Stimulated activated naive CD8-positive, alpha-beta T cell treated with anti-CD3 and anti-CD28 coated beads, Interleukin-15, amount 100 ng/mL, for 72 hours (primary cell): ENCODE measurements around the gene TCFL5.
A peak's percentile ranks its signal among the peaks of the same experiment; 100 is the strongest.

ENCODE experiments used
- ATAC-seq: fragments of 150-1000 bp; cut with Tn5 transposase; 2 replicates; pipeline ENCODE4 v1.10.0; 2021; ENCODE audit warnings: mild to moderate bottlenecking, moderate library complexity
- DNase-seq, 2 donors: peaks; one replicate each; pipeline ENCODE4 v3.0.0; 2021 to 2022
- H3K27ac Mint-ChIP-seq, 2 donors: one replicate each; pipeline ENCODE4 v1.8.0; 2022; ENCODE audit warnings: mild to moderate bottlenecking in 2 of 2, mixed read lengths in 2 of 2, moderate library complexity in 2 of 2
- H3K27me3 Mint-ChIP-seq: one replicate; pipeline ENCODE4 v1.8.0; 2022; ENCODE audit warnings: mixed read lengths
- H3K4me1 Mint-ChIP-seq: one replicate; pipeline ENCODE4 v1.8.0; 2022; ENCODE audit warnings: mild to moderate bottlenecking, mixed read lengths
- H3K4me3 Mint-ChIP-seq, 2 donors: one replicate each; pipeline ENCODE4 v1.8.0; 2022; ENCODE audit warnings: mild to moderate bottlenecking in 2 of 2, mixed read lengths in 2 of 2, moderate library complexity in 1 of 2
- H3K9me3 Mint-ChIP-seq, 2 donors: one replicate each; pipeline ENCODE4 v1.8.0; 2022; ENCODE audit warnings: mixed read lengths in 2 of 2

The TCFL5 gene

GRCh38 chr20:62801284-62802010 lies 60.2 kb downstream of the TCFL5 start:
- H3K27me3 Mint-ChIP-seq = no peaks in the 10 kb centered on the region
- ATAC-seq = no peak
- no peak overlapping the region for H3K27ac Mint-ChIP-seq
- no peak for DNase-seq
- H3K9me3 Mint-ChIP-seq = no peaks in the 10 kb centered on the region
- peaks cover 49% of the 10 kb centered on the region for H3K4me1 Mint-ChIP-seq
- H3K4me3 Mint-ChIP-seq = no peak overlapping the region

GRCh38 chr20:62800314-62801259 lies 61.0 kb downstream of the TCFL5 start:
- H3K4me3 Mint-ChIP-seq = no peak overlapping the region
- no peaks in the 10 kb centered on the region for H3K9me3 Mint-ChIP-seq
- no peak overlapping the region for H3K27ac Mint-ChIP-seq
- no peak for ATAC-seq
- H3K27me3 Mint-ChIP-seq = no peaks in the 10 kb centered on the region
- H3K4me1 Mint-ChIP-seq = peaks cover 45% of the 10 kb centered on the region
- DNase-seq = no peak

- no peak overlapping the region for H3K27ac Mint-ChIP-seq
- DNase-seq (no peak), ATAC-seq (no peak)
- no peak overlapping the region for H3K4me3 Mint-ChIP-seq
- no peaks in the 10 kb centered on the region for H3K27me3 Mint-ChIP-seq
- H3K4me1 Mint-ChIP-seq = peaks cover 45% of the 10 kb centered on the region
- H3K9me3 Mint-ChIP-seq = no peaks in the 10 kb centered on the region
Observed at GRCh38 chr20:62799873-62800272, 61.7 kb downstream of the TCFL5 start.

- Mint-ChIP-seq H3K4me3 (no peak overlapping the region), H3K4me1 (peaks cover 44% of the 10 kb centered on the region), H3K27me3 (no peaks in the 10 kb centered on the region), H3K27ac (no peak overlapping the region), H3K9me3 (no peaks in the 10 kb centered on the region)
- DNase-seq (no peak), ATAC-seq (no peak)
Observed at GRCh38 chr20:62799459-62799858, 62.2 kb downstream of the TCFL5 start.

GRCh38 chr20:62799036-62799435 lies 62.6 kb downstream of the TCFL5 start:
- H3K27me3 Mint-ChIP-seq = no peaks in the 10 kb centered on the region
- no peak overlapping the region for H3K4me3 Mint-ChIP-seq
- no peak overlapping the region for H3K27ac Mint-ChIP-seq

GRCh38 chr20:62797671-62798532 lies 63.7 kb downstream of the TCFL5 start:
- DNase-seq = no peak
- Mint-ChIP-seq H3K9me3 (no peaks in the 10 kb centered on the region), H3K4me3 (peak overlapping the region; percentile 85 to 94)

More at GRCh38 chr20:62799036-62799435, 62.6 kb downstream of the TCFL5 start:
- Mint-ChIP-seq H3K4me1 (peaks cover 40% of the 10 kb centered on the region), H3K9me3 (no peaks in the 10 kb centered on the region)
- ATAC-seq (no peak), DNase-seq (no peak)

GRCh38 chr20:62796699-62797491 lies 64.7 kb downstream of the TCFL5 start:
- Mint-ChIP-seq H3K4me3 (peak overlapping the region; percentile 85 to 94), H3K4me1 (peaks cover 55% of the 10 kb centered on the region), H3K27me3 (no peaks in the 10 kb centered on the region), H3K27ac (peak overlapping the region; percentile 78 to 89), H3K9me3 (no peaks in the 10 kb centered on the region)
- DNase-seq (no peak), ATAC-seq (no peak)

More at GRCh38 chr20:62797671-62798532, 63.7 kb downstream of the TCFL5 start:
- ATAC-seq = no peak
- no peaks in the 10 kb centered on the region for H3K27me3 Mint-ChIP-seq
- H3K4me1 Mint-ChIP-seq = peaks cover 47% of the 10 kb centered on the region
- peak overlapping the region in 1 of 2 donors; percentile 89 for H3K27ac Mint-ChIP-seq

- peaks cover 65% of the 10 kb centered on the region for H3K4me1 Mint-ChIP-seq
- H3K4me3 Mint-ChIP-seq = peak overlapping the region; percentile 89 to 92
- DNase-seq = peak; percentile 77 to 79
- no peaks in the 10 kb centered on the region for H3K9me3 Mint-ChIP-seq
- H3K27me3 Mint-ChIP-seq = no peaks in the 10 kb centered on the region
- peak overlapping the region; percentile 95 to 97 for H3K27ac Mint-ChIP-seq
- ATAC-seq = peak; percentile 19
Observed at GRCh38 chr20:62795023-62795761, 66.4 kb downstream of the TCFL5 start.

- peak; percentile 93 to 98 for DNase-seq
- H3K9me3 Mint-ChIP-seq = no peaks in the 10 kb centered on the region
- H3K27me3 Mint-ChIP-seq = no peaks in the 10 kb centered on the region
- peak; percentile 82 for ATAC-seq
- peak overlapping the region; percentile 89 to 92 for H3K4me3 Mint-ChIP-seq
- peaks cover 62% of the 10 kb centered on the region for H3K4me1 Mint-ChIP-seq
- peak overlapping the region; percentile 86 to 97 for H3K27ac Mint-ChIP-seq
Observed at GRCh38 chr20:62794007-62794724, 67.5 kb downstream of the TCFL5 start.

- H3K4me1 Mint-ChIP-seq = peaks cover 57% of the 10 kb centered on the region
- peak overlapping the region in 1 of 2 donors; percentile 78 for H3K27ac Mint-ChIP-seq
- DNase-seq (no peak), ATAC-seq (peak; percentile 0)
- H3K27me3 Mint-ChIP-seq = no peaks in the 10 kb centered on the region
- H3K4me3 Mint-ChIP-seq = peak overlapping the region; percentile 79 to 80
- no peaks in the 10 kb centered on the region for H3K9me3 Mint-ChIP-seq
Observed at GRCh38 chr20:62793757-62794006, 67.9 kb downstream of the TCFL5 start.

- H3K4me3 Mint-ChIP-seq = peak overlapping the region; percentile 79 to 80
- H3K27ac Mint-ChIP-seq = peak overlapping the region; percentile 61 to 94
- no peak for ATAC-seq
- peaks cover 53% of the 10 kb centered on the region for H3K4me1 Mint-ChIP-seq
- no peaks in the 10 kb centered on the region for H3K9me3 Mint-ChIP-seq
- DNase-seq = no peak
- H3K27me3 Mint-ChIP-seq = no peaks in the 10 kb centered on the region
Observed at GRCh38 chr20:62792940-62793756, 68.5 kb downstream of the TCFL5 start.

- ATAC-seq = no peak
- H3K27ac Mint-ChIP-seq = no peak overlapping the region
- peaks cover 53% of the 10 kb centered on the region for H3K4me1 Mint-ChIP-seq
- no peaks in the 10 kb centered on the region for H3K9me3 Mint-ChIP-seq
- no peak for DNase-seq
- no peaks in the 10 kb centered on the region for H3K27me3 Mint-ChIP-seq
- H3K4me3 Mint-ChIP-seq = peak overlapping the region; percentile 51 to 80
Observed at GRCh38 chr20:62792182-62792939, 69.3 kb downstream of the TCFL5 start.
